HG03108 (cell line): ENCODE data around the gene GREB1.

Source experiments
- ATAC-seq: cut with Tn5 transposase; IDR thresholded peaks from one replicate; pipeline ENCODE4 v1.9.1; 2021; ENCODE audit warnings: moderate library complexity; ENCODE audit not compliant: unreplicated experiment

Gene GREB1

GRCh38 chr2:11630855-11631254 lies 97.0 kb downstream of the GREB1 start:
- no peak for ATAC-seq

GRCh38 chr2:11631462-11631861 lies 97.6 kb downstream of the GREB1 start:
- ATAC-seq = no peak

GRCh38 chr2:11633923-11634478 lies 100.2 kb downstream of the GREB1 start:
- ATAC-seq = no peak

GRCh38 chr2:11634584-11634983 lies 100.7 kb downstream of the GREB1 start:
- no peak for ATAC-seq

GRCh38 chr2:11635141-11635540 lies 101.3 kb downstream of the GREB1 start:
- no peak for ATAC-seq

GRCh38 chr2:11636593-11637295 lies 102.9 kb downstream of the GREB1 start:
- ATAC-seq = no peak

- ATAC-seq = no peak
Measured at GRCh38 chr2:11637546-11637945, 103.7 kb downstream of the GREB1 start.

- no peak for ATAC-seq
Measured at GRCh38 chr2:11639503-11639902, 105.7 kb downstream of the GREB1 start.

GRCh38 chr2:11640132-11640531 lies 106.3 kb downstream of the GREB1 start:
- ATAC-seq = no peak

- no peak for ATAC-seq
Measured at GRCh38 chr2:11642972-11643371, 109.1 kb downstream of the GREB1 start.

GRCh38 chr2:11644293-11644692 lies 110.4 kb downstream of the GREB1 start:
- ATAC-seq = no peak

- no peak for ATAC-seq
Measured at GRCh38 chr2:11646530-11646929, 112.7 kb downstream of the GREB1 start.

- no peak for ATAC-seq
Measured at GRCh38 chr2:11647834-11648600, 114.2 kb downstream of the GREB1 start.

- no peak for ATAC-seq
Measured at GRCh38 chr2:11649093-11649492, 115.2 kb downstream of the GREB1 start.

GRCh38 chr2:11651856-11652548 lies 118.2 kb downstream of the GREB1 start:
- no peak for ATAC-seq

- ATAC-seq = no peak
Measured at GRCh38 chr2:11652553-11652952, 118.7 kb downstream of the GREB1 start.

GRCh38 chr2:11655495-11655894 lies 121.7 kb downstream of the GREB1 start:
- ATAC-seq = no peak

- no peak for ATAC-seq
Measured at GRCh38 chr2:11656252-11656651, 122.4 kb downstream of the GREB1 start.

- ATAC-seq = no peak
Measured at GRCh38 chr2:11656671-11657101, 122.8 kb downstream of the GREB1 start.

GRCh38 chr2:11657195-11657594 lies 123.3 kb downstream of the GREB1 start:
- ATAC-seq = no peak

GRCh38 chr2:11657646-11658045 lies 123.8 kb downstream of the GREB1 start:
- no peak for ATAC-seq
